Measurements from ENCODE around the gene FZD10. TPM values are rescaled to one million over a fixed set of nuclear protein-coding genes. Genes with fewer than 3 reads are reported as not detected.

Gene FZD10
- total and polyA plus RNA-seq, 12 donors, result 0.04 to 0.24 (median 0.07) TPM; not detected in 5

DNA sequence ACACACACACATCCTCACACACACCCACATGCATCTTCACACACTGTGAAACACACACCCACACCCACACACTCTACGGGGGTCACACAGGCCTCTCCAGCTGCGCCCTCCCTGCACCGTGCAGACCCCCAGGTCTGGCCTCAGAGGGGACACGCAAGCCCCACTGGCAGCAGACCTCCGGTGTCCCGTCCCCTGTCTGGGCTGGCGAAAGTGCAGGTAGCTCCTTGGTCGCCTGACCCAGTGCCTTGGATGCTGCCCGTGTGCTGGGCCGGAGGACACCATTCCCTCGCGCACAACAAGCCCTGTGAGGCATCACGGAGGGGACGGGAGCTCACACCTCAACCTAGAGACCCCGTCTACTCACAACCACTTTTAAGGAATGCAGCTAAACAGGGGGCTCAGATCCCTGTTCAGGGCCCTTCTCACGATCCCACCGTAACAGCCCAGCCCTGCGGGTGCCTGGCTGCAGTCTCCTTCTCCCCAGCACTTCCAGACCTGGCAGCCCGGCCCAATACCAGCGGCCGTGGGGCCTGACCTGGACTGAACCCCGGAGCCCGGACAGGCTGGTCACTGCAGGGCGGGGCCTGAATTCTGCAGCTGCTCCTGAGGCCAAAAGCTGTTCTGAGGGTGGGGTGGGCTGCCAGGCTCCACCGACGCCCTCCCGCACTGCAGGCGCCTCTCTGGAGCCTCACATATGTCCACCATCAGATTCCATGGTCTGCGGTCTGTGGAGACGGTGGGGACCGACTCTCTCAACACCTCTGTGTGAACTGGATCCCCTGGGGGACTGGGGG is 42.1 kb upstream of the FZD10 start:
- Histone ChIP-seq H3K36me3 (no peaks in the 10 kb centered on the region), H3K9me3 (no peaks in the 10 kb centered on the region), H3K27me3 (peaks cover 0 to 20% (median 12%) of the 10 kb centered on the region in 7 donors), H3K4me3 (no peak overlapping the region), H3K4me1 (peaks cover 0 to 3% (median 0%) of the 10 kb centered on the region in 9 donors), H3K27ac (peak overlapping the region in 4 of 10 donors; percentile 15 to 52 (median 26))
- DNase-seq (no peak), ATAC-seq (no peak)
- WGBS, 2 donors, result 71 to 76% methylated on average over 31 of the region's 31 CpGs
- no peak for TF ChIP-seq CTCF (IDR thresholded peaks at IDR 0.05)
- intact Hi-C loops (cut with DNase I), result no loop called here

DNA sequence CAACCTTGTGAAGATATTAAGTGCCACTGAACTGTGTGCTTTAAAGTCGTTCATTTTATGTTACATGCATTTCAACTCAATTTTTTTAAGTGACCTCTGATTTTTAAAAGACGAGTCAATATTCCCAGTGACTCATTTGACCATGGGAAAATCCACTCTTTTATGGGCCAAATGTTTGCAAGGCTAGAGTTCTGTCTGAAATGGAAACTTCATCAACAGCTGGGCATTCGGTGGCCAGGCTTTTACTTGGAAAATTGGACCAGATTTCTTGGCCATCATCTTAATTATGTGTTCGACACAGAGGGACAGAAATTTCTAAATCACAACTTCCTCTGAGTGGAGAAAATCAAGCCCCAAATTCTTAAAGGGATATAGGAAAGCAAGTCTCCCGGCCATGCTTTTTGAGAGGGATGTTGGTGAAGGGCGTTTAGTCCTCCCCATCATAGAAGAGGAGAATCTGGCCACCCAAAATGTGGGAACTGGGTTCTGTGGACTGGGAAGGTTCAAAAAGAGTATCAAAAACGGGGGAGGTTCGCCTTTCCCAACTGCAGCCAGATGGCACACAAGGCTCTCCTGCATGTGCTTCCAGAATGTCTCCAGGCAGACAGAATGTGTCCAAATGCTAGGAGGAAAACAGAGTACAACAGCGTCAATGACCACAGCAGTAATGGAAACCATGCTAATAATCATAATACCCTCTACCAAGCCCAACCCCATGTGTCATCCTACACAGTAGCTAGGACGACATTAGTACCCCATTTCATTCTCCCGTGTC is 40.9 kb upstream of the FZD10 start:
- H3K27ac ChIP-seq, result peak overlapping the region in 4 of 10 donors; percentile 22 to 58 (median 46)
- ATAC-seq (peak in 6 of 8 donors; percentile 7 to 45 (median 30)), DNase-seq (no peak)
- intact Hi-C loops (cut with DNase I), result no loop called here
- peaks cover 0 to 20% (median 12%) of the 10 kb centered on the region in 7 donors for H3K27me3 ChIP-seq
- H3K36me3 ChIP-seq, result no peaks in the 10 kb centered on the region
- no peak for TF ChIP-seq CTCF (IDR thresholded peaks at IDR 0.05)
- H3K9me3 ChIP-seq, result no peaks in the 10 kb centered on the region
- peaks cover 0 to 7% (median 0%) of the 10 kb centered on the region in 9 donors for H3K4me1 ChIP-seq
- WGBS, 2 donors, result 55 to 65% methylated on average over 11 of the region's 11 CpGs
- no peak overlapping the region for H3K4me3 ChIP-seq

GRCh38 chr12:130122356-130122755 is 39.9 kb upstream of the FZD10 start:
- Histone ChIP-seq H3K27me3 (peaks cover 0 to 20% (median 12%) of the 10 kb centered on the region in 7 donors), H3K9me3 (no peaks in the 10 kb centered on the region), H3K36me3 (no peaks in the 10 kb centered on the region), H3K27ac (peak overlapping the region in 3 of 10 donors; percentile 22 to 58 (median 52)), H3K4me3 (no peak overlapping the region), H3K4me1 (peaks cover 0 to 16% (median 0%) of the 10 kb centered on the region in 9 donors)
- ATAC-seq (no peak), DNase-seq (no peak)
- no peak for TF ChIP-seq CTCF (IDR thresholded peaks at IDR 0.05)
- 55 to 60% methylated on average over 4 of the region's 4 CpGs for WGBS, 2 donors
- intact Hi-C loops (cut with DNase I), result no loop called here

DNA sequence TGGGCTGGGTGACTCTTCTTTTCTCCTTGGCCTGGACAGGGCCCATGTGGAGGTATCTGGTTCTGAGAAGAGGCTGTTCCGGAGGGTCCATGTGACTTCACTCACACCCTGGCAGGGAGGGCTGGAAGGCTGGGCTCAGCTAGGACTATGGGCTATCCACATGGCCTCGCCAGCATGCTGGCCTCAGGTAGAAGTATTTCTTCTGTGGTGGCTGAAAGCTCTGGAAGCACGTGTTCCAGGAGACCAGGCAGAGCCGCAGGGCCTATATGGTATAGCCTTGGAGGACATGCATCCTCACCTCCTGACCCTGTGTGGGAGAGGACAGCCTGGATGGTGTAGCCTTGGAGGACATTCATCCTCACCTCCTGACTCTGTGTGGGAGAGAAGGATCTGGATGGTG is 38.2 kb upstream of the FZD10 start:
- ATAC-seq, result no peak
- no peak for DNase-seq
- Histone ChIP-seq H3K36me3 (no peaks in the 10 kb centered on the region), H3K4me1 (peaks cover 0 to 19% (median 0%) of the 10 kb centered on the region in 9 donors), H3K27ac (no peak overlapping the region), H3K9me3 (peaks cover 0 to 5% (median 0%) of the 10 kb centered on the region in 11 donors), H3K27me3 (peaks cover 0 to 20% (median 8%) of the 10 kb centered on the region in 7 donors), H3K4me3 (no peak overlapping the region)
- TF ChIP-seq CTCF (IDR thresholded peaks at IDR 0.05), result no peak
- intact Hi-C loops (cut with DNase I), result no loop called here
- 90 to 93% methylated on average over 4 of the region's 4 CpGs for WGBS, 2 donors

Data from heart right ventricle (tissue), 16 donors.